ENCODE data around the gene PHACTR1. TPM values are rescaled to one million over a fixed set of nuclear protein-coding genes. Genes with fewer than 3 reads are reported as not detected.
A peak's percentile ranks its signal among the peaks of the same experiment; 100 is the strongest.
"Not testable (repeated sequence)": the region's sequence is repeated elsewhere in the genome, so short reads cannot be mapped to it uniquely, and the experiment has no call there.

The PHACTR1 gene
- total and polyA plus RNA-seq, 8 donors, result 0.46 to 17.4 (median 6.4) TPM; not detected in 1

- 66 to 72% (median 70%) methylated on average over 9 of the region's 9 CpGs for WGBS, 5 donors
- intact Hi-C loops (cut with DNase I; ENCODE audit: low total_unique reads), result no loop called here
- peaks cover 0 to 6% (median 0%) of the 10 kb centered on the region in 4 donors for H3K4me1 ChIP-seq
Measured at GRCh38 chr6:13120483-13121482, 404.2 kb downstream of the PHACTR1 start.

GRCh38 chr6:13124131-13124530 is 407.6 kb downstream of the PHACTR1 start:
- no peak overlapping the region for H3K27ac ChIP-seq
- no peak for DNase-seq
- intact Hi-C loops (cut with DNase I; ENCODE audit: low total_unique reads), result no loop called here
- H3K27me3 ChIP-seq, result no peaks in the 10 kb centered on the region
- H3K4me3 ChIP-seq, result no peak overlapping the region
- 73 to 96% (median 90%) methylated on average over 2 of the region's 2 CpGs for WGBS, 5 donors
- no peaks in the 10 kb centered on the region for H3K4me1 ChIP-seq
- no peaks in the 10 kb centered on the region for H3K36me3 ChIP-seq
- peaks cover 0 to 4% (median 0%) of the 10 kb centered on the region in 4 donors for H3K9me3 ChIP-seq
- no peak for TF ChIP-seq CTCF (IDR thresholded peaks at IDR 0.05)
- TF ChIP-seq POLR2A (IDR thresholded peaks at IDR 0.05), result no peak
- no peak for TF ChIP-seq EP300 (IDR thresholded peaks at IDR 0.05)
- no peak for TF ChIP-seq POLR2AphosphoS5 (IDR thresholded peaks at IDR 0.05)

More at GRCh38 chr6:13120483-13121482, 404.2 kb downstream of the PHACTR1 start:
- TF ChIP-seq POLR2A (IDR thresholded peaks at IDR 0.05) (no peak), CTCF (IDR thresholded peaks at IDR 0.05) (no peak), POLR2AphosphoS5 (IDR thresholded peaks at IDR 0.05) (no peak), EP300 (IDR thresholded peaks at IDR 0.05) (no peak)
- no peaks in the 10 kb centered on the region for H3K27me3 ChIP-seq
- no peak overlapping the region for H3K4me3 ChIP-seq
- no peaks in the 10 kb centered on the region for H3K9me3 ChIP-seq
- peak in 1 of 2 donors; percentile 72 for DNase-seq
- no peak overlapping the region for H3K27ac ChIP-seq
- no peaks in the 10 kb centered on the region for H3K36me3 ChIP-seq

GRCh38 chr6:13125841-13126240 is 409.3 kb downstream of the PHACTR1 start:
- intact Hi-C loops (cut with DNase I; ENCODE audit: low total_unique reads), result no loop called here
- Histone ChIP-seq H3K27me3 (no peaks in the 10 kb centered on the region), H3K27ac (no peak overlapping the region), H3K36me3 (no peaks in the 10 kb centered on the region), H3K9me3 (peaks cover 0 to 4% (median 0%) of the 10 kb centered on the region in 4 donors), H3K4me1 (no peaks in the 10 kb centered on the region), H3K4me3 (no peak overlapping the region)
- TF ChIP-seq CTCF (IDR thresholded peaks at IDR 0.05), result no peak
- TF ChIP-seq EP300 (IDR thresholded peaks at IDR 0.05), result no peak
- no peak for TF ChIP-seq POLR2AphosphoS5 (IDR thresholded peaks at IDR 0.05)
- no peak for TF ChIP-seq POLR2A (IDR thresholded peaks at IDR 0.05)
- DNase-seq, result no peak
- 79 to 95% (median 89%) methylated on average over 3 of the region's 3 CpGs for WGBS, 5 donors

- H3K36me3 ChIP-seq, result peaks cover 0 to 3% (median 0%) of the 10 kb centered on the region in 4 donors
- DNase-seq, result no peak
- TF ChIP-seq EP300 (IDR thresholded peaks at IDR 0.05), result no peak
- no peak for TF ChIP-seq CTCF (IDR thresholded peaks at IDR 0.05)
- no peak for TF ChIP-seq POLR2AphosphoS5 (IDR thresholded peaks at IDR 0.05)
- TF ChIP-seq POLR2A (IDR thresholded peaks at IDR 0.05), result no peak
- WGBS, 5 donors, result 91 to 94% (median 93%) methylated on average over 4 of the region's 4 CpGs
- H3K27me3 ChIP-seq, result no peaks in the 10 kb centered on the region
- no peaks in the 10 kb centered on the region for H3K4me1 ChIP-seq
- intact Hi-C loops (cut with DNase I; ENCODE audit: low total_unique reads), result no loop called here
- no peak overlapping the region for H3K27ac ChIP-seq
- no peak overlapping the region for H3K4me3 ChIP-seq
- H3K9me3 ChIP-seq, result peaks cover 0 to 4% (median 0%) of the 10 kb centered on the region in 4 donors
Measured at GRCh38 chr6:13131935-13132661, 415.5 kb downstream of the PHACTR1 start.

GRCh38 chr6:13133894-13134293 is 417.3 kb downstream of the PHACTR1 start:
- H3K27me3 ChIP-seq; H3K9me3 ChIP-seq; H3K27ac ChIP-seq; H3K4me1 ChIP-seq; DNase-seq; H3K36me3 ChIP-seq; intact Hi-C loops (cut with DNase I; ENCODE audit: low total_unique reads); H3K4me3 ChIP-seq: not testable (repeated sequence)
- 92 to 98% (median 97%) methylated on average over 26 to 32 of the region's 32 CpGs for WGBS, 5 donors

Measured in stomach (tissue), 9 donors.